Panc1 (cell line): Measurements from ENCODE around the gene KRCC1. TPM values are rescaled to one million over a fixed set of nuclear protein-coding genes. Genes with fewer than 3 reads are reported as not detected.

ENCODE experiments used
- ATAC-seq: fragments of 200-7000 bp; cut with Tn5 transposase; 2 replicates; pipeline ENCODE4 v1.9.1; 2020; ENCODE audit warnings: mild to moderate bottlenecking, moderate library complexity
- BruUV-seq: library from RNA; stranded (reverse); fragments of 400-500 nt; replicated peaks from 2 replicates; lab custom pipeline; 2021; lab: Mats Ljungman, UMichigan
- CTCF ChIA-PET: fragments of 300-600 bp; sonication (Branson Sonifier 250); formaldehyde crosslinking; loops from one replicate; lab custom pipeline; 2022; ENCODE audit warnings: antibody characterized with exemption; lab: Charles Lee
- POLR2A ChIA-PET: fragments of 300-600 bp; sonication (Branson Sonifier 250); formaldehyde crosslinking; loops from one replicate; lab custom pipeline; 2022; ENCODE audit warnings: antibody characterized with exemption; lab: Charles Lee
- DNase-seq: peaks from one replicate; pipeline ENCODE4 v3.0.0-alpha.2; 2010; ENCODE audit warnings: low read depth, low spot score
- H3K27ac ChIP-seq: 2 replicates; pipeline ENCODE4 v1.5.1; 2011; ENCODE audit warnings: mild to moderate bottlenecking, low read length, inconsistent platforms
- H3K27me3 ChIP-seq: fragments of 200-500 bp; sonication (Bioruptor generic); 2 replicates; pipeline ENCODE4 v1.6.0; 2014; ENCODE audit warnings: low read length, inconsistent platforms; ENCODE audit not compliant: control insufficient read depth, insufficient read depth
- H3K36me3 ChIP-seq: fragments of 200-500 bp; sonication (Bioruptor generic); 2 replicates; pipeline ENCODE4 v1.5.1; 2014; ENCODE audit warnings: inconsistent platforms, mild to moderate bottlenecking, low read length, moderate library complexity; ENCODE audit not compliant: control insufficient read depth, insufficient read depth
- H3K4me1 ChIP-seq: 2 replicates; pipeline ENCODE4 v1.5.1; 2011; ENCODE audit warnings: inconsistent platforms, mild to moderate bottlenecking, low read length, moderate library complexity; ENCODE audit not compliant: control insufficient read depth, insufficient read depth
- H3K4me3 ChIP-seq, 2 experiments: 2 replicates each; pipeline ENCODE4 v1.5.1; 2011 to 2012; ENCODE audit warnings: low read depth in 2 of 2, low read length in 2 of 2, mild to moderate bottlenecking in 2 of 2, inconsistent platforms in 1 of 2, moderate library complexity in 1 of 2
- H3K9me3 ChIP-seq: fragments of 200-500 bp; sonication (Bioruptor generic); 2 replicates; pipeline ENCODE4 v1.5.1; 2014; ENCODE audit warnings: low read depth, mild to moderate bottlenecking, inconsistent platforms, low read length, moderate library complexity; ENCODE audit not compliant: control insufficient read depth, insufficient read depth
- CTCF ChIP-seq: fragments of 450-650 bp; IDR thresholded peaks from 2 replicates; pipeline ENCODE4 v1.5.1; 2017; ENCODE audit warnings: mild to moderate bottlenecking
- POLR2AphosphoS5 ChIP-seq: IDR thresholded peaks from 2 replicates; pipeline ENCODE4 v1.6.1; 2012; ENCODE audit warnings: mild to moderate bottlenecking, low read depth, low read length, moderate library complexity
- REST ChIP-seq, 2 experiments: IDR thresholded peaks; 2 replicates each; pipeline ENCODE4 v1.6.1; 2011 to 2012; ENCODE audit warnings: low read depth in 2 of 2, control low read depth in 1 of 2, low read length in 1 of 2, mild to moderate bottlenecking in 1 of 2, moderate library complexity in 1 of 2; ENCODE audit not compliant: insufficient read depth in 1 of 2
- SIN3A ChIP-seq: IDR thresholded peaks from 2 replicates; pipeline ENCODE4 v1.6.1; 2012; ENCODE audit warnings: low read depth, mild to moderate bottlenecking, low read length, moderate library complexity, borderline replicate concordance; ENCODE audit not compliant: insufficient read depth
- TCF7L2 ChIP-seq: IDR thresholded peaks from 2 replicates; pipeline ENCODE4 v1.6.1; 2011; ENCODE audit warnings: mild to moderate bottlenecking, low read depth, low read length, inconsistent platforms
- in situ Hi-C: cut with HindIII; loops from 2 replicates; pipeline ENCODE4 v1.10.0; 2016; ENCODE audit warnings: low sequenced_read_pairs, low pct_unique_long_range_greater_than_20kb
- intact Hi-C: fragments of 100-400 bp; cut with micrococcal nuclease; formaldehyde crosslinking; loops from one replicate; pipeline ENCODE4 v1.10.0; 2022; ENCODE audit not compliant: unreplicated experiment
- total RNA-seq: library from RNA; stranded (reverse); gene quantifications from one replicate; pipeline ENCODE4 v1.2.1, GENCODE V29; 2021; ENCODE audit not compliant: unreplicated experiment

Gene KRCC1
- total RNA-seq, 1 experiment from 2014 or later, result 7.6 TPM

- intact Hi-C loops (no loop called here), in situ Hi-C loops (no loop called here)
- H3K4me1 ChIP-seq, result no peaks in the 10 kb centered on the region
- DNase-seq (no peak), ATAC-seq (no peak)
- no peak overlapping the region for H3K27ac ChIP-seq
- no peaks in the 10 kb centered on the region for H3K36me3 ChIP-seq
- no TSS peak for BruUV-seq
- CTCF ChIA-PET, result no interaction called here
- no peak overlapping the region for H3K4me3 ChIP-seq
- H3K27me3 ChIP-seq, result no peaks in the 10 kb centered on the region
- TF ChIP-seq CTCF, result no peak
- no peak for TF ChIP-seq POLR2AphosphoS5
- TF ChIP-seq TCF7L2, result no peak
- no peak for TF ChIP-seq REST (IDR thresholded peaks at IDR 0.05; ENCODE audit: insufficient read depth in 1 of 2, low read depth in 2 of 2, low read length in 1 of 2)
- TF ChIP-seq SIN3A, result no peak
- POLR2A ChIA-PET, result no interaction called here
- H3K9me3 ChIP-seq, result peaks cover 4% of the 10 kb centered on the region; the same call in 1 of the 2 replicates
Observed at GRCh38 chr2:88032070-88032702, 23.4 kb downstream of the KRCC1 start.

GRCh38 chr2:88028931-88029330, 26.7 kb downstream of the KRCC1 start:
- Histone ChIP-seq H3K36me3 (no peaks in the 10 kb centered on the region), H3K9me3 (no peaks in the 10 kb centered on the region), H3K4me1 (no peaks in the 10 kb centered on the region), H3K27me3 (no peaks in the 10 kb centered on the region), H3K27ac (no peak overlapping the region), H3K4me3 (no peak overlapping the region)
- TF ChIP-seq REST (IDR thresholded peaks at IDR 0.05; ENCODE audit: insufficient read depth in 1 of 2, low read depth in 2 of 2, low read length in 1 of 2), result no peak
- no peak for TF ChIP-seq CTCF
- no peak for TF ChIP-seq SIN3A
- TF ChIP-seq TCF7L2, result no peak
- no peak for TF ChIP-seq POLR2AphosphoS5
- ChIA-PET POLR2A (no interaction called here), CTCF (no interaction called here)
- BruUV-seq, result no TSS peak
- in situ Hi-C loops (no loop called here), intact Hi-C loops (no loop called here)
- DNase-seq, result no peak
- no peak for ATAC-seq
